ENCODE results near the gene SRL. TPM values are rescaled to one million over a fixed set of nuclear protein-coding genes. Genes with fewer than 3 reads are reported as not detected.
A peak's percentile ranks its signal among the peaks of the same experiment; 100 is the strongest.

The SRL gene
- total RNA-seq, 1 donor, result not detected

DNA sequence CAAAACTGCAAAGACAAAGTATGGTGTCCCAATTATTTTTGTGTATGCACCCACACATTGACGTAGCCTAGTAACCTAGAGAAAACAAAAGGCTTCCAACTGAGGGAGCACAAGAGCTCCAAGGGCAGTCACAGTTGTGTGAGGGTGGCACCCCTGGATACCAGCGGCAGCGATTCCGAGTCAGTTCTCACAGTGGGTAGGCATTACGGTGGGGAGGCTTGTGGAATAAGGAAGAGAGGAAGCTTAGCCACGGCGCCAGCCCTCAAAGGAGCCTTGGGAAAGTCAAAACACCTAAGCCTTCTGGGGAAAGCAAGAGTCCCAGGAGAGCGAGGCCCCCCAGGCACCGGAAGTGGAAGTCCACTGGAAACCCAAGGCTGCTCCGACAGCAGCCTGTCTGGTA is 94.6 kb downstream of the SRL start:
- Histone ChIP-seq H3K4me1 (ENCODE audit: insufficient read depth, low read length) (no peaks in the 10 kb centered on the region), H4K20me1 (ENCODE audit: insufficient read depth, low read length) (no peaks in the 10 kb centered on the region), H3K36me3 (ENCODE audit: insufficient read depth, low read length) (no peaks in the 10 kb centered on the region), H3K4me2 (ENCODE audit: insufficient read depth, low read length) (no peak overlapping the region), H3K79me2 (ENCODE audit: insufficient read depth, low read length) (no peaks in the 10 kb centered on the region), H3K4me3 (ENCODE audit: insufficient read depth, low read length) (no peak overlapping the region), H3K9me3 (ENCODE audit: low read depth, low read length) (no peaks in the 10 kb centered on the region), H3K27ac (ENCODE audit: low read depth, low read length) (no peak overlapping the region), H3K27me3 (ENCODE audit: insufficient read depth, low read length) (peaks cover 3% of the 10 kb centered on the region), H2AFZ (ENCODE audit: low read length) (no peak overlapping the region)
- no peak for DNase-seq (ENCODE audit: insufficient read length, low spot score, missing footprints)
- TF ChIP-seq, protein P1, sequence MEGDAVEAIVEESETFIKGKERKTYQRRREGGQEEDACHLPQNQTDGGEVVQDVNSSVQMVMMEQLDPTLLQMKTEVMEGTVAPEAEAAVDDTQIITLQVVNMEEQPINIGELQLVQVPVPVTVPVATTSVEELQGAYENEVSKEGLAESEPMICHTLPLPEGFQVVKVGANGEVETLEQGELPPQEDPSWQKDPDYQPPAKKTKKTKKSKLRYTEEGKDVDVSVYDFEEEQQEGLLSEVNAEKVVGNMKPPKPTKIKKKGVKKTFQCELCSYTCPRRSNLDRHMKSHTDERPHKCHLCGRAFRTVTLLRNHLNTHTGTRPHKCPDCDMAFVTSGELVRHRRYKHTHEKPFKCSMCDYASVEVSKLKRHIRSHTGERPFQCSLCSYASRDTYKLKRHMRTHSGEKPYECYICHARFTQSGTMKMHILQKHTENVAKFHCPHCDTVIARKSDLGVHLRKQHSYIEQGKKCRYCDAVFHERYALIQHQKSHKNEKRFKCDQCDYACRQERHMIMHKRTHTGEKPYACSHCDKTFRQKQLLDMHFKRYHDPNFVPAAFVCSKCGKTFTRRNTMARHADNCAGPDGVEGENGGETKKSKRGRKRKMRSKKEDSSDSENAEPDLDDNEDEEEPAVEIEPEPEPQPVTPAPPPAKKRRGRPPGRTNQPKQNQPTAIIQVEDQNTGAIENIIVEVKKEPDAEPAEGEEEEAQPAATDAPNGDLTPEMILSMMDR (IDR thresholded peaks at IDR 0.05; ENCODE audit: extremely low read depth, low read depth, low read length), result no peak

DNA sequence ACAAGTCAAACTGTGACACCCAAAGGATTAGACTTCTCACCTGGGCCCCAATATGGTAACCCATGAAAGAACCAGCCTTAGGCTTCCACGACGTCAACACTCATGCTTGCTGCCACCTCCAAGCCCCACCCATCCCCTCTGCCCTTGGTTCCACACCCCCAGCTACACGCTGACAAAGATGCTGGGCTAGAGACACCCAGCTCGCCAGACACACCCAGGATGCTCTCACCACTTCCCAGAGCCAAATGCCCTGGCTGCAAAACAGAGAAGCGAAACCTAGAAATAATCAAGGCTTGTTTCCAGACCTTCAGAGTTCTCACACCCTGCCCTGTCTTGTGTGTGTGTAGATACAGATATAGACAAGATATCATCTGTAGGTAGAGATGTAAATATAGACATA is 99.6 kb downstream of the SRL start:
- Histone ChIP-seq H3K9me3 (ENCODE audit: low read depth, low read length) (no peaks in the 10 kb centered on the region), H3K4me1 (ENCODE audit: insufficient read depth, low read length) (no peaks in the 10 kb centered on the region), H3K4me3 (ENCODE audit: insufficient read depth, low read length) (no peak overlapping the region), H3K36me3 (ENCODE audit: insufficient read depth, low read length) (no peaks in the 10 kb centered on the region), H2AFZ (ENCODE audit: low read length) (no peak overlapping the region), H4K20me1 (ENCODE audit: insufficient read depth, low read length) (no peaks in the 10 kb centered on the region), H3K79me2 (ENCODE audit: insufficient read depth, low read length) (no peaks in the 10 kb centered on the region), H3K27ac (ENCODE audit: low read depth, low read length) (no peak overlapping the region), H3K4me2 (ENCODE audit: insufficient read depth, low read length) (no peak overlapping the region), H3K27me3 (ENCODE audit: insufficient read depth, low read length) (no peaks in the 10 kb centered on the region)
- DNase-seq (ENCODE audit: insufficient read length, low spot score, missing footprints), result no peak
- TF ChIP-seq, protein P1 (IDR thresholded peaks at IDR 0.05; ENCODE audit: extremely low read depth, low read depth, low read length), result no peak

DNA sequence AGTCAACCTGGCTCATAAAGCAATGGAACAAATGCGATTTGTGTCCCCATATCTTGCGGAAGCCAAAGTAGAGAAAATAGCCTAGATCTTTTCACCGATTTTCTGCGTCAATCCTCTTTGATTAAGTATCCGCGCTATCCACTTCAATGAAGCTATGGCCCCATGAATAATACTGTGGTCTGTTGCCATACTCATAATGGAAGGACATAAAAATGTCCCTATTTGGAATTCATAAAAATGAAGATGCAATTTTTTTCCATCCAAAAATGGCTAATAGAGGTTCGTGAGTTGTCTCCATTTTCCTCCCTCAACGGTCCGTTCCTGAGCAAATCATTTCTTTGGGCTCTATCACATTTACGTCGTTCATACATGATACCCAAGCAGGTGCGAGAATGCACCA is 100.3 kb downstream of the SRL start:
- Histone ChIP-seq H3K27ac (ENCODE audit: low read depth, low read length) (no peak overlapping the region), H2AFZ (ENCODE audit: low read length) (no peak overlapping the region), H3K9me3 (ENCODE audit: low read depth, low read length) (no peaks in the 10 kb centered on the region), H3K36me3 (ENCODE audit: insufficient read depth, low read length) (no peaks in the 10 kb centered on the region), H3K4me3 (ENCODE audit: insufficient read depth, low read length) (no peak overlapping the region), H3K4me1 (ENCODE audit: insufficient read depth, low read length) (no peaks in the 10 kb centered on the region), H3K4me2 (ENCODE audit: insufficient read depth, low read length) (no peak overlapping the region), H3K79me2 (ENCODE audit: insufficient read depth, low read length) (no peaks in the 10 kb centered on the region), H3K27me3 (ENCODE audit: insufficient read depth, low read length) (no peaks in the 10 kb centered on the region), H4K20me1 (ENCODE audit: insufficient read depth, low read length) (no peaks in the 10 kb centered on the region)
- DNase-seq (ENCODE audit: insufficient read length, low spot score, missing footprints), result no peak
- TF ChIP-seq, protein P1 (IDR thresholded peaks at IDR 0.05; ENCODE audit: extremely low read depth, low read depth, low read length), result no peak

DNA sequence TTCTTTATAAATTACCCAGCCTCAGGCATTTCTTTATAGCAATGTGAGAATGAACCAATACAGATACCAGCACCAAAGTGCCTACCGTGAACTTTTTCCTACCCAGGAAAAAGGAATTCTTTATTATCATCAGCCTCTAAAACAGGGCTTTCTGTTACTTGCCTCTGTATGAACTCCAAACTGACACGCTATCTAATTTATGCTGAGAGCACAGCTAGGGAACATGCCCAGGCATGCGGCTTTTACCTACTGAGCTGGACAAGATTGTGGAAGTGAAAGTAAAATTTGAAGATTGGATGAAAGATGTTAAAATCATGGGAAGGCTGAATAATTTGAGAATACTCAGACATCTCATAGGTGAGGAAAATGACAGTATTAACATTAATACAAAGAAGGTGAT is 101.2 kb downstream of the SRL start:
- Histone ChIP-seq H2AFZ (ENCODE audit: low read length) (peak overlapping the region; percentile 67), H3K9me3 (ENCODE audit: low read depth, low read length) (no peaks in the 10 kb centered on the region), H3K27ac (ENCODE audit: low read depth, low read length) (no peak overlapping the region), H3K27me3 (ENCODE audit: insufficient read depth, low read length) (no peaks in the 10 kb centered on the region), H4K20me1 (ENCODE audit: insufficient read depth, low read length) (no peaks in the 10 kb centered on the region), H3K4me1 (ENCODE audit: insufficient read depth, low read length) (no peaks in the 10 kb centered on the region), H3K4me2 (ENCODE audit: insufficient read depth, low read length) (no peak overlapping the region), H3K36me3 (ENCODE audit: insufficient read depth, low read length) (no peaks in the 10 kb centered on the region), H3K4me3 (ENCODE audit: insufficient read depth, low read length) (no peak overlapping the region), H3K79me2 (ENCODE audit: insufficient read depth, low read length) (no peaks in the 10 kb centered on the region)
- DNase-seq (ENCODE audit: insufficient read length, low spot score, missing footprints), result peak; percentile 51
- TF ChIP-seq, protein P1 (IDR thresholded peaks at IDR 0.05; ENCODE audit: extremely low read depth, low read depth, low read length), result no peak

Measured in osteoblast (primary cell).